IMR-90 (cell line): ENCODE measurements around the gene GABARAPL2. TPM values are rescaled to one million over a fixed set of nuclear protein-coding genes. Genes with fewer than 3 reads are reported as not detected.

Source experiments
- ATAC-seq: fragments of 200-7000 bp; cut with Tn5 transposase; 2 replicates; pipeline ENCODE4 v1.9.1; 2020; ENCODE audit warnings: low read depth, mild to moderate bottlenecking, moderate library complexity
- BruUV-seq: library from RNA; stranded (reverse); fragments of 400-500 nt; replicated peaks from 2 replicates; lab custom pipeline; 2021; lab: Mats Ljungman, UMichigan
- CTCF ChIA-PET: fragments of 300-600 bp; formaldehyde crosslinking; extraction: SDS; loops from one replicate; lab custom pipeline; 2021; ENCODE audit warnings: antibody characterized with exemption; lab: Yijun Ruan, JAX
- POLR2A ChIA-PET: fragments of 300-600 bp; sonication (Branson Sonifier 250); formaldehyde crosslinking; loops from one replicate; lab custom pipeline; 2022; ENCODE audit warnings: antibody characterized with exemption; ENCODE audit not compliant: unreplicated experiment; lab: Charles Lee
- DNase-seq: peaks from one replicate; pipeline ENCODE4 v3.0.0; 2013
- H2AFZ ChIP-seq: replicated peaks from 2 replicates; pipeline ENCODE3; 2013; ENCODE audit warnings: low read length, mild to moderate bottlenecking; ENCODE audit not compliant: poor library complexity
- H2AK5ac ChIP-seq: 2 replicates; pipeline ENCODE4 v1.6.1; 2013; ENCODE audit warnings: low read depth, low read length, inconsistent platforms
- H2AK9ac ChIP-seq: replicated peaks from 2 replicates; pipeline ENCODE3; 2013; ENCODE audit warnings: mild to moderate bottlenecking, low read depth, low read length, moderate library complexity; ENCODE audit not compliant: poor library complexity
- H2BK120ac ChIP-seq: 2 replicates; pipeline ENCODE4 v1.6.1; 2013; ENCODE audit warnings: low read depth, low read length, inconsistent platforms
- H2BK15ac ChIP-seq: 3 replicates; pipeline ENCODE4 v1.6.1; 2013; ENCODE audit warnings: low read depth, low read length, inconsistent platforms
- H2BK20ac ChIP-seq: 2 replicates; pipeline ENCODE4 v1.6.1; 2013; ENCODE audit warnings: low read depth, mild to moderate bottlenecking, inconsistent platforms, low read length, moderate library complexity
- H2BK5ac ChIP-seq: 2 replicates; pipeline ENCODE4 v1.6.1; 2013; ENCODE audit warnings: mild to moderate bottlenecking, low read depth, low read length, inconsistent platforms; ENCODE audit not compliant: poor library complexity, severe bottlenecking
- H3K14ac ChIP-seq: replicated peaks from 2 replicates; pipeline ENCODE4 v1.6.1; 2013; ENCODE audit warnings: low read depth, low read length, inconsistent platforms
- H3K18ac ChIP-seq: 2 replicates; pipeline ENCODE4 v1.6.1; 2013; ENCODE audit warnings: low read depth, low read length, control low read depth
- H3K23ac ChIP-seq: 2 replicates; pipeline ENCODE4 v1.6.1; 2013; ENCODE audit warnings: low read depth, low read length, inconsistent platforms
- H3K27ac ChIP-seq: 2 replicates; pipeline ENCODE4 v1.5.1; 2013; ENCODE audit warnings: mild to moderate bottlenecking, control low read depth, low read length; ENCODE audit not compliant: insufficient read depth
- H3K27me3 ChIP-seq: 2 replicates; pipeline ENCODE4 v1.6.1; 2013; ENCODE audit warnings: low read length; ENCODE audit not compliant: control insufficient read depth, insufficient read depth
- H3K36me3 ChIP-seq: 2 replicates; pipeline ENCODE4 v1.6.1; 2013; ENCODE audit warnings: low read length, mixed read lengths; ENCODE audit not compliant: control insufficient read depth, insufficient read depth
- H3K4ac ChIP-seq: 2 replicates; pipeline ENCODE4 v1.6.1; 2013; ENCODE audit warnings: low read depth, low read length, inconsistent platforms
- H3K4me1 ChIP-seq: 2 replicates; pipeline ENCODE4 v1.6.1; 2013; ENCODE audit warnings: low read length, mixed read lengths; ENCODE audit not compliant: control insufficient read depth, insufficient read depth
- H3K4me2 ChIP-seq: 2 replicates; pipeline ENCODE4 v1.6.1; 2013; ENCODE audit warnings: low read depth, mild to moderate bottlenecking, control low read depth, low read length, moderate library complexity
- H3K4me3 ChIP-seq: 2 replicates; pipeline ENCODE4 v1.5.1; 2013; ENCODE audit warnings: low read depth, mild to moderate bottlenecking, control low read depth, low read length, moderate library complexity; ENCODE audit not compliant: insufficient read depth
- H3K56ac ChIP-seq: 2 replicates; pipeline ENCODE4 v1.6.1; 2013; ENCODE audit warnings: low read length, inconsistent platforms; ENCODE audit not compliant: insufficient read depth; ENCODE audit errors: extremely low read depth
- H3K79me1 ChIP-seq, 2 experiments: 2 replicates each; pipeline ENCODE4 v1.6.1; 2013; ENCODE audit warnings: low read length in 2 of 2, inconsistent platforms in 1 of 2, low read depth in 1 of 2
- H3K9ac ChIP-seq: 2 replicates; pipeline ENCODE4 v1.6.1; 2013; ENCODE audit warnings: low read depth, low read length, control low read depth
- H3K9me1 ChIP-seq: 2 replicates; pipeline ENCODE4 v1.6.1; 2013; ENCODE audit warnings: low read length, inconsistent platforms; ENCODE audit not compliant: insufficient read depth
- H3K9me3 ChIP-seq: 2 replicates; pipeline ENCODE4 v1.6.1; 2013; ENCODE audit warnings: low read length; ENCODE audit not compliant: control insufficient read depth, insufficient read depth
- H4K20me1 ChIP-seq: 2 replicates; pipeline ENCODE4 v1.6.1; 2013; ENCODE audit warnings: low read length, inconsistent platforms; ENCODE audit not compliant: insufficient read depth
- H4K5ac ChIP-seq: 2 replicates; pipeline ENCODE4 v1.6.1; 2013; ENCODE audit warnings: mild to moderate bottlenecking, low read depth, low read length, control low read depth
- H4K8ac ChIP-seq, 2 experiments: 2 replicates each; pipeline ENCODE4 v1.6.1; 2013; ENCODE audit warnings: low read depth in 2 of 2, low read length in 2 of 2, control low read depth in 1 of 2, inconsistent platforms in 1 of 2
- H4K91ac ChIP-seq: 2 replicates; pipeline ENCODE4 v1.6.1; 2013; ENCODE audit warnings: low read depth, low read length, inconsistent platforms; ENCODE audit not compliant: insufficient read depth
- BHLHE40 ChIP-seq: fragments of 150-350 bp; IDR thresholded peaks from 2 replicates; pipeline ENCODE4 v1.6.1; 2016; ENCODE audit warnings: mild to moderate bottlenecking, low read depth, low read length
- CEBPB ChIP-seq: IDR thresholded peaks from 2 replicates; pipeline ENCODE4 v1.6.1; 2012; ENCODE audit warnings: low read depth, low read length, improper control_type of control experiment
- FOS ChIP-seq: fragments of 150-350 bp; IDR thresholded peaks from 2 replicates; pipeline ENCODE4 v1.6.1; 2016; ENCODE audit warnings: low read depth, low read length
- MAFK ChIP-seq: IDR thresholded peaks from 2 replicates; pipeline ENCODE4 v1.6.1; 2012; ENCODE audit warnings: low read depth, low read length, improper control_type of control experiment
- MAZ ChIP-seq: IDR thresholded peaks from 2 replicates; pipeline ENCODE4 v1.6.1; 2012; ENCODE audit warnings: low read depth, mild to moderate bottlenecking, low read length, improper control_type of control experiment, moderate library complexity, borderline replicate concordance
- NFE2L2 ChIP-seq: fragments of 150-350 bp; IDR thresholded peaks from 2 replicates; pipeline ENCODE4 v1.6.1; 2016; ENCODE audit warnings: low read depth, mild to moderate bottlenecking, low read length
- RCOR1 ChIP-seq: IDR thresholded peaks from 2 replicates; pipeline ENCODE4 v1.6.1; 2012; ENCODE audit warnings: mild to moderate bottlenecking, low read length, improper control_type of control experiment; ENCODE audit not compliant: insufficient replicate concordance
- RFX5 ChIP-seq: IDR thresholded peaks from 2 replicates; pipeline ENCODE4 v1.8.0; 2012; ENCODE audit warnings: low read depth, mild to moderate bottlenecking, low read length, moderate library complexity
- SMC3 ChIP-seq: fragments of 150-350 bp; IDR thresholded peaks from 2 replicates; pipeline ENCODE4 v1.6.1; 2016; ENCODE audit warnings: low read depth, mild to moderate bottlenecking, antibody characterized with exemption, low read length, moderate library complexity
- WGBS, 2 experiments: methylation state at CpG; one replicate each; pipeline versions ENCODE4 v1.1.5 to v1.1.7; 2013; ENCODE audit warnings: missing lambda C conversion rate in 2 of 2; ENCODE audit not compliant: insufficient read length in 1 of 2; ENCODE audit errors: extremely low coverage in 2 of 2; 5-methylcytosine and 5-hydroxymethylcytosine counted together
- dilution Hi-C: fragments of 300-500 bp; cut with HindIII; formaldehyde crosslinking; loops from one replicate; pipeline ENCODE4 v1.14.3; 2018; ENCODE audit warnings: low sequenced_read_pairs; ENCODE audit not compliant: unreplicated experiment
- in situ Hi-C: fragments of 300-500 bp; cut with MboI; formaldehyde crosslinking; loops from 3 replicates; pipeline ENCODE4 v1.14.3; 2019; ENCODE audit warnings: low sequenced_read_pairs, inconsistent platforms, mixed read lengths
- intact Hi-C: fragments of 100-400 bp; cut with micrococcal nuclease; formaldehyde crosslinking; loops from 2 replicates; pipeline ENCODE4 v1.10.0; 2022
- polyA plus RNA-seq, 3 experiments: library from polyadenylated mRNA; depleted of rRNA; stranded (reverse); fragments of >200 nt; gene quantifications; 2 replicates each; pipeline ENCODE4 v1.2.3, GENCODE V29; 2012; ENCODE audit warnings: low replicate concordance in 1 of 3
- total RNA-seq: library from RNA; depleted of rRNA; stranded (reverse); fragments of >200 nt; gene quantifications from 2 replicates; pipeline ENCODE4 v1.2.3, GENCODE V29; 2012
- TF ChIP-seq, protein P1 (sequence below): fragments of 150-350 bp; IDR thresholded peaks from 2 replicates; pipeline ENCODE4 v1.6.1; 2016; ENCODE audit warnings: low read depth, mild to moderate bottlenecking, low read length, moderate library complexity, borderline replicate concordance

GABARAPL2 gene
- total and polyA plus RNA-seq, 2 of the 4 experiments (the other 2 are of a cell fraction) = 33.3 to 65.9 TPM

DNA sequence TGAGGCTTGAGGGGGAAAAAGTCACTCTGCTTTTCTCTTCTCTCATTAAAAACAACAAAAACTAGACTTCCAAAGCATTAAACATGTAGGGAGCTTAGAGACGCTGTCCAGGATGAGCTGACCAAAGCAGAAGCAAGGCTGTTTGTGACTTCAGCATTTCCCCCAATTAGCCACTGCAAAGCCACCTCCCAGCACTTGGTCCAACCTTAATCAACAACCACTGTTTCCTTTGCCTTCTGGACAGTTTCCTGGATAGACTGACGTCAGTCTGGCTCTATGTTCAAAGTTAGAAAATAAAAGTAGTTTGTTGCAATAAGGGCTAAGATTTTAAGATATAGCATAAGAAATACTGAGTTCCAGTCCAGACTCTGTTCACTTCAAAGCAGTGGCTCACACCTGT is 13.2 kb upstream of the GABARAPL2 start:
- H2AK5ac ChIP-seq = no peak overlapping the region
- H3K79me1 ChIP-seq = 0 out of 4 replicates have a peak, but pooled peaks cover 0 to 2% of the 10 kb centered on the region in 2 experiments
- H2BK15ac ChIP-seq = no peak overlapping the region
- H3K18ac ChIP-seq = no peak overlapping the region
- peaks cover 8% of the 10 kb centered on the region for H3K9me1 ChIP-seq
- H3K56ac ChIP-seq = no peak overlapping the region
- H4K8ac ChIP-seq = no peak overlapping the region
- no TSS peak for BruUV-seq
- ATAC-seq (no peak), DNase-seq (no peak)
- H3K4me1 ChIP-seq = 0 out of 2 replicates have a peak, but pooled peaks cover 2% of the 10 kb centered on the region
- H4K91ac ChIP-seq = no peak overlapping the region
- ChIA-PET POLR2A (no interaction called here), CTCF (no interaction called here)
- no peaks in the 10 kb centered on the region for H3K27me3 ChIP-seq
- dilution Hi-C loops = no loop called here
- no peak overlapping the region for H4K5ac ChIP-seq
- H3K4me3 ChIP-seq = no peak overlapping the region
- no CpG with 5 or more reads among the region's 2 CpGs for WGBS, 2 experiments
- H2BK20ac ChIP-seq = no peak overlapping the region
- no peaks in the 10 kb centered on the region for H3K36me3 ChIP-seq
- no peak overlapping the region for H3K9ac ChIP-seq
- H3K27ac ChIP-seq = no peak overlapping the region
- no peaks in the 10 kb centered on the region for H4K20me1 ChIP-seq
- TF ChIP-seq CEBPB = no peak
- TF ChIP-seq NFE2L2 = no peak
- TF ChIP-seq MAFK = no peak
- no peak for TF ChIP-seq FOS
- TF ChIP-seq MAZ = no peak
- no peak for TF ChIP-seq RFX5
- no peak for TF ChIP-seq RCOR1
- TF ChIP-seq, protein P1, sequence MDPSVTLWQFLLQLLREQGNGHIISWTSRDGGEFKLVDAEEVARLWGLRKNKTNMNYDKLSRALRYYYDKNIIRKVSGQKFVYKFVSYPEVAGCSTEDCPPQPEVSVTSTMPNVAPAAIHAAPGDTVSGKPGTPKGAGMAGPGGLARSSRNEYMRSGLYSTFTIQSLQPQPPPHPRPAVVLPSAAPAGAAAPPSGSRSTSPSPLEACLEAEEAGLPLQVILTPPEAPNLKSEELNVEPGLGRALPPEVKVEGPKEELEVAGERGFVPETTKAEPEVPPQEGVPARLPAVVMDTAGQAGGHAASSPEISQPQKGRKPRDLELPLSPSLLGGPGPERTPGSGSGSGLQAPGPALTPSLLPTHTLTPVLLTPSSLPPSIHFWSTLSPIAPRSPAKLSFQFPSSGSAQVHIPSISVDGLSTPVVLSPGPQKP = no peak
- no peak for TF ChIP-seq SMC3
- no peak for TF ChIP-seq BHLHE40
- H3K4me2 ChIP-seq = no peak overlapping the region
- no peaks in the 10 kb centered on the region for H3K9me3 ChIP-seq
- no peak overlapping the region for H3K23ac ChIP-seq
- H2AFZ ChIP-seq = no peak overlapping the region
- no peak overlapping the region for H2AK9ac ChIP-seq
- in situ Hi-C loops = no loop called here
- H2BK5ac ChIP-seq = no peak overlapping the region
- H3K14ac ChIP-seq = no peak overlapping the region
- intact Hi-C loops = no loop called here
- no peak overlapping the region for H2BK120ac ChIP-seq
- no peak overlapping the region for H3K4ac ChIP-seq
